Heart left ventricle (tissue), 16 donors: ENCODE measurements around the gene CD80. TPM values are rescaled to one million over a fixed set of nuclear protein-coding genes. Genes with fewer than 3 reads are reported as not detected.

ENCODE experiments used
- ATAC-seq, 4 donors: fragments of 200-7000 bp; cut with Tn5 transposase; one replicate each; pipeline ENCODE4 v1.9.1; 2020 to 2022; ENCODE audit warnings: moderate library complexity in 4 of 4, mild to moderate bottlenecking in 3 of 4, moderate number of reproducible peaks in 1 of 4
- DNase-seq, 5 donors: peaks; one replicate each; pipeline ENCODE4 v3.0.0-alpha.2; 2020
- H3K27ac ChIP-seq, 12 donors: fragments of 200-600 bp; sonication (generic) in 4 of 12; one replicate each; pipeline versions ENCODE4 v1.5.0 to v1.8.0; 2016 to 2022; ENCODE audit warnings: mild to moderate bottlenecking in 2 of 12
- H3K27me3 ChIP-seq, 9 donors: fragments of 200-600 bp; sonication (generic) in 2 of 9; one replicate each; pipeline versions ENCODE4 v1.5.1 to v1.8.0; 2016 to 2022; ENCODE audit warnings: mild to moderate bottlenecking in 3 of 9
- H3K36me3 ChIP-seq, 9 donors: fragments of 200-600 bp; sonication (generic) in 2 of 9; one replicate each; pipeline versions ENCODE4 v1.5.0 to v1.8.0; 2018 to 2022; ENCODE audit warnings: mild to moderate bottlenecking in 2 of 9
- H3K4me1 ChIP-seq, 12 donors: fragments of 200-600 bp; sonication (generic) in 4 of 12; one replicate each; pipeline versions ENCODE4 v1.5.0 to v1.8.0; 2016 to 2022; ENCODE audit warnings: mild to moderate bottlenecking in 3 of 12
- H3K4me3 ChIP-seq, 12 donors: fragments of 200-600 bp; sonication (generic) in 4 of 12; one replicate each; pipeline versions ENCODE4 v1.5.0 to v1.8.0; 2017 to 2022; ENCODE audit warnings: mild to moderate bottlenecking in 9 of 12, moderate library complexity in 4 of 12
- H3K9me3 ChIP-seq, 12 donors: fragments of 200-600 bp; sonication (generic) in 4 of 12; one replicate each; pipeline versions ENCODE4 v1.5.0 to v1.8.0; 2016 to 2022; ENCODE audit warnings: mild to moderate bottlenecking in 1 of 12
- CTCF ChIP-seq, 12 donors: fragments of 200-600 bp; sonication (generic) in 4 of 12; IDR thresholded peaks; one replicate each; pipeline versions ENCODE4 v1.5.0 to v1.8.0; 2018 to 2022; ENCODE audit warnings: antibody characterized with exemption in 12 of 12, mild to moderate bottlenecking in 5 of 12
- POLR2A ChIP-seq, 2 donors: fragments of 450-650 bp; IDR thresholded peaks; one replicate each; pipeline ENCODE4 v1.6.1; 2017; ENCODE audit warnings: antibody characterized with exemption in 2 of 2, mild to moderate bottlenecking in 2 of 2, moderate library complexity in 2 of 2
- WGBS, 4 donors: extraction: QIAGEN DNeasy Blood & Tissue Kit in 2 of 4; methylation state at CpG; one replicate each; pipeline versions ENCODE4 v1.1.5 to v1.1.7; 2013 to 2018; 5-methylcytosine and 5-hydroxymethylcytosine counted together
- intact Hi-C, 10 donors: fragments of 100-400 bp; cut with DNase I; formaldehyde crosslinking; loops; one replicate each; pipeline versions ENCODE4 v1.11.1 to v1.14.2; 2022
- polyA plus RNA-seq, 2 donors: library from polyadenylated mRNA; stranded (reverse); fragments of 200-250 nt; gene quantifications; one replicate each; pipeline ENCODE4 v1.2.3, GENCODE V29; 2013
- total RNA-seq, 9 donors: library from RNA; depleted of rRNA in 2 of 9; stranded (reverse); fragments of >200 nt in 2 of 9; fragmentation: NEBNext Ultra II Directional in 3 of 9; extraction: Animal tissue kit (Norgen Biotek cat#: 25700) in 3 of 9; gene quantifications; one replicate each; pipeline versions ENCODE4 v1.1.0 to v1.2.4, GENCODE V29; 2016 to 2023
- donor health status: ischemic (EF 13 %, LVEDD 7.1; RV severe dilation, severe dysfunction).
- donor health status: healthy with polysubstance abuse.
- donor health status: DM: no; HTN: yes; CAD: no.
- donor health status: DM: no; HTN: no; CAD: no.
- donor health status: ischemic (EF 25% LVEDD 6.9; RV normal size, moderate dysfunction).
- donor health status: ischemic (EF 25% LVEDD 5.7; RV mildly dilated, moderate dysfunction).
- donor health status: healthy.
- donor health status: DM: yes; HTN: yes; CAD: no.
- donor health status: ischemic (EF 35%, LVEDD 5.7; RV mildly dilated, moderate dysfunction).
- donor health status: nonischemic (EF 11% LVEDD 7.7; RV severe dilation, severe dysfunction).
- donor health status: DM: yes; HTN: yes; CAD: no.
- donor health status: PGD.
- donor health status: ischemic (EF 29% LVEDD 5.4; RV normal size, mild dysfunction).
- donor health status: nonischemic (EF 23%, LVEDD 6.1; RV moderate dilation, normal function).

The CD80 gene
- total and polyA plus RNA-seq, 11 donors: 0.12 to 4.4 (median 0.37) TPM; not detected in 3

- Histone ChIP-seq H3K27me3 (no peaks in the 10 kb centered on the region), H3K4me1 (peaks cover 0 to 16% (median 5%) of the 10 kb centered on the region in 12 donors), H3K27ac (peak overlapping the region in 2 of 12 donors; percentile 68 to 82), H3K4me3 (no peak overlapping the region), H3K9me3 (no peaks in the 10 kb centered on the region), H3K36me3 (peaks cover 0 to 99% (median 94%) of the 10 kb centered on the region in 9 donors)
- DNase-seq (no peak), ATAC-seq (no peak)
- intact Hi-C loops: no loop called here
- TF ChIP-seq POLR2A (IDR thresholded peaks at IDR 0.05): no peak
- no peak for TF ChIP-seq CTCF (IDR thresholded peaks at IDR 0.05)
- WGBS, 4 donors: 92 to 99% (median 98%) methylated on average over 2 of the region's 2 CpGs
Measured at GRCh38 chr3:119514637-119515036, 44.8 kb downstream of the CD80 start.

GRCh38 chr3:119510690-119511089 lies 48.7 kb downstream of the CD80 start:
- Histone ChIP-seq H3K4me1 (peaks cover 0 to 25% (median 0%) of the 10 kb centered on the region in 12 donors), H3K27me3 (no peaks in the 10 kb centered on the region), H3K36me3 (peaks cover 0 to 99% (median 94%) of the 10 kb centered on the region in 9 donors), H3K4me3 (no peak overlapping the region), H3K9me3 (no peaks in the 10 kb centered on the region), H3K27ac (no peak overlapping the region)
- DNase-seq (no peak), ATAC-seq (no peak)
- TF ChIP-seq POLR2A (IDR thresholded peaks at IDR 0.05) (no peak), CTCF (IDR thresholded peaks at IDR 0.05) (no peak)
- intact Hi-C loops: no loop called here

- Histone ChIP-seq H3K9me3 (no peaks in the 10 kb centered on the region), H3K27ac (no peak overlapping the region), H3K27me3 (no peaks in the 10 kb centered on the region), H3K36me3 (peaks cover 0 to 99% (median 94%) of the 10 kb centered on the region in 9 donors), H3K4me3 (no peak overlapping the region), H3K4me1 (peaks cover 0 to 25% (median 0%) of the 10 kb centered on the region in 12 donors)
- DNase-seq (no peak), ATAC-seq (no peak)
- intact Hi-C loops: no loop called here
- TF ChIP-seq POLR2A (IDR thresholded peaks at IDR 0.05): no peak
- no peak for TF ChIP-seq CTCF (IDR thresholded peaks at IDR 0.05)
- WGBS, 4 donors: 72 to 77% (median 74%) methylated on average over 1 of the region's 1 CpG
Measured at GRCh38 chr3:119508172-119508845, 51.1 kb downstream of the CD80 start.

GRCh38 chr3:119507404-119507803 lies 52.0 kb downstream of the CD80 start:
- TF ChIP-seq POLR2A (IDR thresholded peaks at IDR 0.05) (no peak), CTCF (IDR thresholded peaks at IDR 0.05) (no peak)
- no peaks in the 10 kb centered on the region for H3K9me3 ChIP-seq
- ATAC-seq: no peak
- DNase-seq: no peak
- intact Hi-C loops: no loop called here
- H3K27ac ChIP-seq: no peak overlapping the region
- peaks cover 0 to 25% (median 0%) of the 10 kb centered on the region in 12 donors for H3K4me1 ChIP-seq
- peaks cover 0 to 100% (median 93%) of the 10 kb centered on the region in 9 donors for H3K36me3 ChIP-seq
- H3K4me3 ChIP-seq: no peak overlapping the region
- 92 to 99% (median 96%) methylated on average over 2 of the region's 2 CpGs for WGBS, 4 donors
- H3K27me3 ChIP-seq: no peaks in the 10 kb centered on the region
